Stimulated activated naive CD8-positive, alpha-beta T cell treated with anti-CD3 and anti-CD28 coated beads, Interleukin-15, amount 100 ng/mL, for 72 hours (primary cell): Measurements from ENCODE around the gene EEF1B2.
"Not testable (repeated sequence)": the region's sequence is repeated elsewhere in the genome, so short reads cannot be mapped to it uniquely, and the experiment has no call there.

Experiments used
- ATAC-seq: fragments of 150-1000 bp; cut with Tn5 transposase; 2 replicates; pipeline ENCODE4 v1.10.0; 2021; ENCODE audit warnings: mild to moderate bottlenecking, moderate library complexity
- DNase-seq, 2 donors: peaks; one replicate each; pipeline ENCODE4 v3.0.0; 2021 to 2022
- H3K27ac Mint-ChIP-seq, 2 donors: one replicate each; pipeline ENCODE4 v1.8.0; 2022; ENCODE audit warnings: mild to moderate bottlenecking in 2 of 2, mixed read lengths in 2 of 2, moderate library complexity in 2 of 2
- H3K27me3 Mint-ChIP-seq: one replicate; pipeline ENCODE4 v1.8.0; 2022; ENCODE audit warnings: mixed read lengths
- H3K4me1 Mint-ChIP-seq: one replicate; pipeline ENCODE4 v1.8.0; 2022; ENCODE audit warnings: mild to moderate bottlenecking, mixed read lengths
- H3K4me3 Mint-ChIP-seq, 2 donors: one replicate each; pipeline ENCODE4 v1.8.0; 2022; ENCODE audit warnings: mild to moderate bottlenecking in 2 of 2, mixed read lengths in 2 of 2, moderate library complexity in 1 of 2
- H3K9me3 Mint-ChIP-seq, 2 donors: one replicate each; pipeline ENCODE4 v1.8.0; 2022; ENCODE audit warnings: mixed read lengths in 2 of 2

Gene EEF1B2

GRCh38 chr2:206192157-206192556, 32.5 kb downstream of the EEF1B2 start:
- Mint-ChIP-seq H3K9me3 (no peaks in the 10 kb centered on the region), H3K27ac (no peak overlapping the region), H3K27me3 (peaks cover 19% of the 10 kb centered on the region), H3K4me3 (no peak overlapping the region), H3K4me1 (no peaks in the 10 kb centered on the region)
- DNase-seq = no peak
- ATAC-seq = no peak

GRCh38 chr2:206193671-206194357, 34.1 kb downstream of the EEF1B2 start:
- Mint-ChIP-seq H3K27me3 (peaks cover 18% of the 10 kb centered on the region), H3K4me3 (no peak overlapping the region), H3K9me3 (no peaks in the 10 kb centered on the region), H3K4me1 (no peaks in the 10 kb centered on the region), H3K27ac (no peak overlapping the region)
- no peak for DNase-seq
- ATAC-seq = no peak

- Mint-ChIP-seq H3K27me3 (peaks cover 27% of the 10 kb centered on the region), H3K4me3 (no peak overlapping the region), H3K9me3 (no peaks in the 10 kb centered on the region), H3K27ac (no peak overlapping the region), H3K4me1 (no peaks in the 10 kb centered on the region)
- ATAC-seq = no peak
- no peak for DNase-seq
These were observed 39.0 kb downstream of the EEF1B2 start for GRCh38 chr2:206198677-206199076.

- no peaks in the 10 kb centered on the region for H3K4me1 Mint-ChIP-seq
- H3K27me3 Mint-ChIP-seq = peaks cover 29% of the 10 kb centered on the region
- ATAC-seq = no peak
- H3K27ac Mint-ChIP-seq = peak overlapping the region in 1 of 2 donors; percentile 20
- DNase-seq = no peak
- no peaks in the 10 kb centered on the region for H3K9me3 Mint-ChIP-seq
- H3K4me3 Mint-ChIP-seq = no peak overlapping the region
These were observed 41.6 kb downstream of the EEF1B2 start for GRCh38 chr2:206201075-206201848.

GRCh38 chr2:206202446-206202845, 42.8 kb downstream of the EEF1B2 start:
- Mint-ChIP-seq H3K4me3 (no peak overlapping the region), H3K9me3 (no peaks in the 10 kb centered on the region), H3K27ac (no peak overlapping the region), H3K27me3 (peaks cover 29% of the 10 kb centered on the region), H3K4me1 (no peaks in the 10 kb centered on the region)
- no peak for DNase-seq
- no peak for ATAC-seq

- Mint-ChIP-seq H3K4me1 (no peaks in the 10 kb centered on the region), H3K27me3 (peaks cover 29% of the 10 kb centered on the region), H3K9me3 (no peaks in the 10 kb centered on the region), H3K4me3 (no peak overlapping the region), H3K27ac (no peak overlapping the region)
- DNase-seq = no peak
- no peak for ATAC-seq
These were observed 43.6 kb downstream of the EEF1B2 start for GRCh38 chr2:206203331-206203730.

GRCh38 chr2:206204710-206205109, 45.0 kb downstream of the EEF1B2 start:
- H3K27me3 Mint-ChIP-seq = peaks cover 20% of the 10 kb centered on the region
- DNase-seq = no peak
- H3K4me1 Mint-ChIP-seq = no peaks in the 10 kb centered on the region
- ATAC-seq = no peak
- H3K9me3 Mint-ChIP-seq = no peaks in the 10 kb centered on the region
- no peak overlapping the region for H3K4me3 Mint-ChIP-seq
- no peak overlapping the region for H3K27ac Mint-ChIP-seq

GRCh38 chr2:206207316-206207715, 47.6 kb downstream of the EEF1B2 start:
- not testable (repeated sequence) for H3K4me1 Mint-ChIP-seq, ATAC-seq, DNase-seq, H3K27ac Mint-ChIP-seq, H3K9me3 Mint-ChIP-seq, H3K4me3 Mint-ChIP-seq
- peaks cover 11% of the 10 kb centered on the region for H3K27me3 Mint-ChIP-seq

- Mint-ChIP-seq H3K4me3 (no peak overlapping the region), H3K9me3 (no peaks in the 10 kb centered on the region), H3K27ac (no peak overlapping the region), H3K4me1 (no peaks in the 10 kb centered on the region), H3K27me3 (peaks cover 9% of the 10 kb centered on the region)
- ATAC-seq = no peak
- DNase-seq = no peak
These were observed 49.2 kb downstream of the EEF1B2 start for GRCh38 chr2:206208900-206209299.

- H3K27ac Mint-ChIP-seq = no peak overlapping the region
- no peak overlapping the region for H3K4me3 Mint-ChIP-seq
- no peaks in the 10 kb centered on the region for H3K4me1 Mint-ChIP-seq
- H3K9me3 Mint-ChIP-seq = no peaks in the 10 kb centered on the region
- H3K27me3 Mint-ChIP-seq = peaks cover 28% of the 10 kb centered on the region
- DNase-seq (no peak), ATAC-seq (no peak)
These were observed 52.1 kb downstream of the EEF1B2 start for GRCh38 chr2:206211657-206212255.
